Coronary artery (tissue), 2 donors: Measurements from ENCODE around the gene FRMD8.
"Not testable (repeated sequence)": the region's sequence is repeated elsewhere in the genome, so short reads cannot be mapped to it uniquely, and the experiment has no call there.

ENCODE experiments used
- DNase-seq: peaks from one replicate; pipeline ENCODE4 v3.0.0-alpha.2; 2017; ENCODE audit warnings: low spot score
- H3K27ac ChIP-seq, 2 donors: fragments of 200-600 bp; sonication (generic); one replicate each; pipeline ENCODE4 v1.5.1; 2016 to 2019
- H3K4me3 ChIP-seq: fragments of 200-600 bp; sonication (generic); 2 replicates; pipeline ENCODE4 v1.5.1; 2016; ENCODE audit warnings: mild to moderate bottlenecking, moderate library complexity
- TF ChIP-seq, protein P1 (sequence below): fragments of 200-600 bp; sonication (generic); IDR thresholded peaks from one replicate; pipeline ENCODE4 v1.5.1; 2019; ENCODE audit warnings: antibody characterized with exemption

The FRMD8 gene

DNA sequence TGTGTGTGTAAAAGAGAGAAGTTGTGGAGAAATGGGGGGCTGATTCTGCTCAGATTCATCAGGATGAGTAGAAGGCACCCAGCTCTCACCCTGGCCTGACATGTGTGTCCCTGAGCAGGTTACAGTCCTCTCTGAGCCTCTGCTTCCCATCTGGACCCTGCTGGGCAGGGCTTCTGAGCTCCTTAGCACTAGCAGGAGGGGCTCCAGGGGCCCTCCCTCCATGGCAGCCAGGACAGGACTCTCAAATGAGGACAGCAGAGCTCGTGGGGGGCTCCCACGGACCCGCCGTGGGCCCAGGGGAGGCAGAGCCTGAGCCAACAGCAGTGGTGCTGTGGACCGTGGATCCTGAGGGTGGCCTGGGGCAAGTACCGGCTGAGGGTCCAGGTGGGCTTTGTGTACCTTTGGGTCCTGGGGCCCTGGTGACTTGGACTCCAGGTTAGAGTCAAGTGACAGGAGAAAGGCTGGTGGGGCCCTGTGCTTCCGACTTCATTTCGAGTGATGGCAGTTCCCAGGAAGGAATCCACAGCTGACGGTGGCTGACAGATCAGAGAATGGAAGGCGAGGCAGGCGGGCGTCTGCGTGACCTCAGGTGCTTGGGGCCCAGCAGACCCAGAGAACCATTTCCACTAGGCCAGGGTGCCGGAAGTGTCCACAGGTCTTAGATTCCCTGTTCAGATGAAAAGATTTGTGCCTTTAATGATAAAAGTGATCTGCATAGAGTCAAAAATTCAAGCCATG, 58.0 kb downstream of the FRMD8 start:
- TF ChIP-seq, protein P1, sequence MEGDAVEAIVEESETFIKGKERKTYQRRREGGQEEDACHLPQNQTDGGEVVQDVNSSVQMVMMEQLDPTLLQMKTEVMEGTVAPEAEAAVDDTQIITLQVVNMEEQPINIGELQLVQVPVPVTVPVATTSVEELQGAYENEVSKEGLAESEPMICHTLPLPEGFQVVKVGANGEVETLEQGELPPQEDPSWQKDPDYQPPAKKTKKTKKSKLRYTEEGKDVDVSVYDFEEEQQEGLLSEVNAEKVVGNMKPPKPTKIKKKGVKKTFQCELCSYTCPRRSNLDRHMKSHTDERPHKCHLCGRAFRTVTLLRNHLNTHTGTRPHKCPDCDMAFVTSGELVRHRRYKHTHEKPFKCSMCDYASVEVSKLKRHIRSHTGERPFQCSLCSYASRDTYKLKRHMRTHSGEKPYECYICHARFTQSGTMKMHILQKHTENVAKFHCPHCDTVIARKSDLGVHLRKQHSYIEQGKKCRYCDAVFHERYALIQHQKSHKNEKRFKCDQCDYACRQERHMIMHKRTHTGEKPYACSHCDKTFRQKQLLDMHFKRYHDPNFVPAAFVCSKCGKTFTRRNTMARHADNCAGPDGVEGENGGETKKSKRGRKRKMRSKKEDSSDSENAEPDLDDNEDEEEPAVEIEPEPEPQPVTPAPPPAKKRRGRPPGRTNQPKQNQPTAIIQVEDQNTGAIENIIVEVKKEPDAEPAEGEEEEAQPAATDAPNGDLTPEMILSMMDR, result no peak
- peak; percentile 79 for DNase-seq

DNA sequence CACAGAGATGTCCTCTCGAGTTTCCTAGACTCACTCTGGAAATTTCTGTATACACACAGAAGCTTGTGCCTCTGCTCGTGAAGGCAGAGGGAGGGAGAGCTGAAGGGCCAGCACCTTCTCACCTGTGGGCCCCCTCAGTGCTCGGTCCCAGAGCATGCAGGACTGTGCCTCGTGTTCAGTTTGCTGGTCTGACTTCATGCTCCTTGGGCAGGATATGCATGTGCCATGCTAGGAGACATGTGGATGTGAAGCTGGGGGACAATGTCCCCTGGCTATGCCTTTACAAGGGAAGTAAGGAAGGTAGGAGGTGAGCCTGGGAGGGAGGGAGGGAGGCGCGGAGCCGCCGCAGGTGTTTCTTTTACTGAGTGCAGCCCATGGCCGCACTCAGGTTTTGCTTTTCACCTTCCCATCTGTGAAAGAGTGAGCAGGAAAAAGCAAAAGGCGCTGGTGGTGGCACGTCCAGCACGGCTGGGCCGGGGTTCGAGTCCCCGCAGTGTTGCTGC, 58.7 kb downstream of the FRMD8 start:
- peak overlapping the region; percentile 15 to 82 for H3K27ac ChIP-seq
- peak; percentile 78 for DNase-seq
- TF ChIP-seq, protein P1, result no peak
- H3K4me3 ChIP-seq, result no peak overlapping the region

More for the DNA sequence above, 58.0 kb downstream of the FRMD8 start:
- Histone ChIP-seq H3K4me3 (no peak overlapping the region), H3K27ac (peak overlapping the region; percentile 55 to 82)

DNA sequence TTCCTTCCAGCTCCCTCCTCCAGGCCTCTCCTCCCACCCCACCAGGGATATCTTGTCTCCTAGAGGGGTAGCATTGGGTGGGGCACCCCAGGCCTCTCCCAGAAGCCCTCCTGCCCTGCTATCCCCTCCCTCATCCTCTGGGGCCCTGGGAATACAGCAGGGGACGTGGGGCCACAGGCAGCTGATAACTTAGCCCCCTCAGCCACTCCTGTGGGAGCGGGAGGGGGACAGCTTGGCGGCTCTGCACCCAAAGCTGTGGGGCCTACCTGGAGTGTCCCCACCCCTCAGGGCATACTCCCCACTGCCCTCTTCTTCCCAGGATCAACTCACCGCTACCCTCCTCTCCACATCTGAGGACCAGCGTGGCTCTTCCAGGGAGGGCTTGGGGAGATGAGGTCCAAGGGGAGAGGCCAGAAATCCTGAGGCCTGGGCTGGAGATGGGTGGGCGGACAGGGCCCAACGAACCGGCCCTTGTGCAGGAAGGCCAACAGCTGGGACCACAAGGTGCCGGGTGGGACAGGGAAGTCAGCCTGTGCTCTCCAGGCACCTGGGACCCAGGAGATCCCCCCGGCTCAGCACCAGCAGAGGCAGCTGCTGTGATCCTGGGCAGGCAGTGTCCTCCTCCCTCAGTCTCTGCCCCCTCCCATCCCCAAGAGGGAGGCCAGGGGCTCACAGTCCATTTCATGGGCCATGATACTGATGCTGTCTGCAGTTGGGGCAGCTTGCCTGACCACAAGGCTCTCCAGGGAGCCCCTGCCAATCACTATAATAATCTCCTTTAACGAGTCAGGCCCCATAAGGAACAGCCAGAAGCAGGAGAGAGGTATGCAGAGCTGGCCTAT, 59.4 kb downstream of the FRMD8 start:
- no peak overlapping the region for H3K4me3 ChIP-seq
- peak overlapping the region; percentile 15 to 82 for H3K27ac ChIP-seq
- TF ChIP-seq, protein P1, result no peak
- peak; percentile 79 for DNase-seq

DNA sequence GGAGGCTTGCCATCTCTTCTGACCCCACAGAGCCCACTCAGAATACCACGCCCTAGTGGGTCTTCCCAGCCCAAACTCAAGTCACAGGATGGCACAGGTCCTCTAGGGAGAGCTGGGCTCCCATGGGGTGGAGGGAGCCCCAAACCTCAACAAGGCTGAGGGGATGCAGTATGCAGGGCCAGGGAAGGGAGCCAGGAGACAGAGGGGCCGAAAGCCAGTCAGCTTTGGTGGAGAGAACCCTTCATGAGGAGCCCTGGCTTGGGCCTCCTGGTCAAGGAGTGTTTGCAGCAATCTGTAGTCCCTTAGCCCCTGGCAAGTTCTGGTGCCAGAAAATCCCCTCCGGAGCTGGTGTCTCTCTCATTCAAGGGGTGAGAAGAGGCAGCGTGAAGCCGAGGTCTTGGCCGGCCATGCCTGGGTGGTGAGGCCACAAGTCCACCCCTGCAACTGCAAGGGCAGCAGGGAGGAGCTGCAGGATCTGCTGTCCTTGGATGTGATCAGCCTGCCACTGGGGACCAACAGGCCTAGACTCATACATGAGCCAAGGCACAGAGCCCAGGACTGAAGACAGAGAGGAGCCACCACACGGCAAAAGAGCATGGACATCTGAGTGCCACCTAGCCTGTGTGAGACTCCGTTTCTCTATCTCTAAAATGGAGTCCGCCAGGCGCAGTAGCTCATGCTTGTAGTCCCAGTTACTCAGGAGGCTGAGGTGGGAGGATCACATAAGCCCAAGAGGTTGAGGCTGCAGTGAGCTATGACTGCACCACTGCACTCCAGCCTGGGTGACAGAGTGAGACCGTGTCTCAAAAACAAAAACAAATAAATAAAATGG, 60.2 kb downstream of the FRMD8 start:
- DNase-seq, result peak; percentile 85
- H3K27ac ChIP-seq, result peak overlapping the region; percentile 23 to 82

DNA sequence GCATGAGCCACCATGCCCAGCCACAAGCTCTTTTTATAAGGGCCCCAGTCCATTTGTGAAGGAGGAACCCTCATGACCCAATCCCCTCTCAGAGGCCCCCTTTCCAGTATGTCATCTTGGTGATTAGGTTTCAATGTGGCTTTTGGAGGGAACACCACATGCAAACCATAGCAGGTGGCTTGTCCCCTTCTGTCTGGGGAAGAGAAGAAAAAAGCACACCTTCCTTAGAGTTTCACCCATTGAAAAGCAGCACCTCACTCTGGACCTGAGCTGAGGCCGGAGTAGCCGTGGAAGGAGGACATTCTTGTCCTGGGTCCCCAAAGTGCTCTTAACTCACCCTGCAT, 61.6 kb downstream of the FRMD8 start:
- no peak for DNase-seq
- no peak overlapping the region for H3K4me3 ChIP-seq
- peak overlapping the region; percentile 28 to 82 for H3K27ac ChIP-seq
- TF ChIP-seq, protein P1, result no peak

More for the DNA sequence above, 60.2 kb downstream of the FRMD8 start:
- TF ChIP-seq, protein P1, result no peak
- no peak overlapping the region for H3K4me3 ChIP-seq

DNA sequence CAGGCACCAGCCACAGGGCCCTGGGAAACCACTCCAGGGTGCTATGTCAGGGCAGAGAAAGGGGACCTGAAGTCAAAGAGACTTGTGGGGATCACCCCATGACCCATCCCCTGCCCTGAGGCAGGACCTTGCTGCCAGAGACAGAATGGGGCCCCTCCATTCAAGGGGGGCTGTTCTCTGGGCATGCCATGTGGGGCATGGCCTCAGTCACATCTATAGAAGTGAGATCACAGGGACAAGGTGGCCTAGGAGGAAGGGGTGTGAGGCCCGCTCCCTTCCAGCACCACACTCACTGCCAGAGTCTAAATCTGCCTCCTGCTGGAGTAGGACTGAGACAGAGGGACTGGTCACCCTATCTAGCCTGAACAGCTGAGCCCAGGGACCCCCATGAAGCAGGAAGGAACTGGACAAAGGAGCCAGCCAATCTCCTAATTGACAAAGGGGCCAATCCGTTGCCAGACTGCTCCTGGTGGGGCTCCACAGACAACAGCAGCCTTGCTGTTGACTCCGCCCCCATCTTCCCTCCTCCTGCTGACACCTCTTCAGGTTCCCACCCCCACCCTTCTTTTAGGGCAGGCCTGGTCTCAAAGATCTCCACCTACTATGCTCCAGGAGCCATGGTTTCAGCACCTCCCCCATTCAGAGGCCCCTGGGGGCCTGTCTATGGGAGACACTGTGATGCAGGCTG, 62.1 kb downstream of the FRMD8 start:
- DNase-seq, result peak; percentile 82
- TF ChIP-seq, protein P1, result no peak
- peak overlapping the region; percentile 28 to 82 for H3K27ac ChIP-seq

DNA sequence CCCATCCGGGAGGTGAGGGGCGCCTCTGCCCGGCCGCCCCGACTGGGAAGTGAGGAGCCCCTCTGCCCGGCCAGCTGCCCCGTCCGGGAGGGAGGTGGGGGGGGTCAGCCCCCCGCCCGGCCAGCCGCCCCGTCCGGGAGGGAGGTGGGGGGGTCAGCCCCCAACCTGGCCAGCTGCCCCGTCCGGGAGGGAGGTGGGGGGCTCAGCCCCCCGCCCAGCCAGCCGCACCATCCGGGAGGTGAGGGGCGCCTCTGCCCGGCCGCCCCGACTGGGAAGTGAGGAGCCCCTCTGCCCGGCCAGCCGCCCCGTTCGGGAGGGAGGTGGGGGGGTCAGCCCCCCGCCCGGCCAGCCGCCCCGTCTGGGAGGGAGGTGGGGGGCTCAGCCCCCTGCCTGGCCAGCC, 64.9 kb downstream of the FRMD8 start:
- not testable (repeated sequence) for DNase-seq, H3K4me3 ChIP-seq, H3K27ac ChIP-seq

More for the DNA sequence above, 62.1 kb downstream of the FRMD8 start:
- H3K4me3 ChIP-seq, result no peak overlapping the region

DNA sequence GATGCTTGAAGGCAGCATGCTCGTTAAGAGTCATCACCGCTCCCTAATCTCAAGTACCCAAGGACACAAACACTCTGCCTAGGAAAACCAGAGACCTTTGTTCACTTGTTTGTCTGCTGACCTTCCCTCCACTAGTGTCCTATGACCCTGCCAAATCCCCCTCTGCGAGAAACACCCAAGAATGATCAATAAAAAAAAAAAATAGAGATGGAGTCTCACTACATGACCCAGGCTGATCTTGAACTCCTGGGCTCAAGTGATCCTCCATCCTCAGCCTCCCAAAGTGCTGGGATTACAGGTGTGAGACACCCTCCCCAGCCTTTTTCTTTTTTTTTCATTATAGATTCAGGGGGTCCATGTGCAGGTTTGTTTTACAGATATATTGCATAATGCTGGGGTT, 65.8 kb downstream of the FRMD8 start:
- peak overlapping the region in 1 of 2 donors; percentile 68 for H3K27ac ChIP-seq
- H3K4me3 ChIP-seq, DNase-seq: not testable (repeated sequence)
